Mucosa of rectum (tissue), 2 donors: Measurements from ENCODE around the gene INHA.

Experiments
- H3K27ac ChIP-seq, 2 donors: one replicate each; pipeline ENCODE4 v1.7.0; 2013; ENCODE audit warnings: inconsistent platforms in 2 of 2, low read depth in 2 of 2, low read length in 2 of 2
- H3K27me3 ChIP-seq, 2 donors: one replicate each; pipeline ENCODE4 v1.7.0; 2013; ENCODE audit warnings: low read length in 2 of 2; ENCODE audit not compliant: control insufficient read depth in 2 of 2, insufficient read depth in 2 of 2
- H3K36me3 ChIP-seq, 2 donors: one replicate each; pipeline ENCODE4 v1.7.0; 2013; ENCODE audit warnings: low read length in 2 of 2; ENCODE audit not compliant: control insufficient read depth in 2 of 2, insufficient read depth in 2 of 2
- H3K4me1 ChIP-seq, 2 donors: one replicate each; pipeline ENCODE4 v1.7.0; 2013; ENCODE audit warnings: low read length in 2 of 2, mild to moderate bottlenecking in 1 of 2; ENCODE audit not compliant: control insufficient read depth in 2 of 2, insufficient read depth in 2 of 2
- H3K4me3 ChIP-seq, 2 donors: one replicate each; pipeline ENCODE4 v1.7.0; 2013; ENCODE audit warnings: low read length in 2 of 2
- H3K9ac ChIP-seq, 2 donors: one replicate each; pipeline ENCODE4 v1.7.0; 2013; ENCODE audit warnings: low read length in 2 of 2, low read depth in 1 of 2, mild to moderate bottlenecking in 1 of 2
- H3K9me3 ChIP-seq, 2 donors: one replicate each; pipeline ENCODE4 v1.7.0; 2013; ENCODE audit warnings: low read length in 2 of 2; ENCODE audit not compliant: control insufficient read depth in 2 of 2
- donor health status: healthy.
- donor health status: Normal muscosa, but diverticular disease.

The INHA gene

GRCh38 chr2:219565130-219566080 is 6.7 kb upstream of the INHA start:
- peaks cover 4% of the 10 kb centered on the region in 2 donors for H3K4me1 ChIP-seq
- H3K4me3 ChIP-seq: no peak overlapping the region
- no peak overlapping the region for H3K9ac ChIP-seq
- no peaks in the 10 kb centered on the region for H3K36me3 ChIP-seq
- H3K27me3 ChIP-seq: peaks cover 0 to 4% of the 10 kb centered on the region in 2 donors
- no peak overlapping the region for H3K27ac ChIP-seq
- H3K9me3 ChIP-seq: peaks cover 0 to 1% of the 10 kb centered on the region in 2 donors

GRCh38 chr2:219566640-219567039 is 5.5 kb upstream of the INHA start:
- peaks cover 4% of the 10 kb centered on the region in 2 donors for H3K4me1 ChIP-seq
- no peak overlapping the region for H3K27ac ChIP-seq
- no peaks in the 10 kb centered on the region for H3K36me3 ChIP-seq
- no peak overlapping the region for H3K4me3 ChIP-seq
- peaks cover 0 to 1% of the 10 kb centered on the region in 2 donors for H3K9me3 ChIP-seq
- no peak overlapping the region for H3K9ac ChIP-seq
- H3K27me3 ChIP-seq: peaks cover 0 to 4% of the 10 kb centered on the region in 2 donors

- Histone ChIP-seq H3K4me1 (peaks cover 4% of the 10 kb centered on the region in 2 donors), H3K27ac (no peak overlapping the region), H3K9ac (no peak overlapping the region), H3K36me3 (no peaks in the 10 kb centered on the region), H3K27me3 (peaks cover under 1 to 7% of the 10 kb centered on the region in 2 donors), H3K4me3 (no peak overlapping the region), H3K9me3 (peaks cover 0 to 1% of the 10 kb centered on the region in 2 donors)
Observed at GRCh38 chr2:219567131-219567530, 5.0 kb upstream of the INHA start.

GRCh38 chr2:219567791-219568361 is 4.2 kb upstream of the INHA start:
- Histone ChIP-seq H3K4me3 (no peak overlapping the region), H3K9ac (no peak overlapping the region), H3K27me3 (peaks cover 6 to 11% of the 10 kb centered on the region in 2 donors), H3K4me1 (peaks cover 4% of the 10 kb centered on the region in 2 donors), H3K9me3 (peaks cover 0 to 1% of the 10 kb centered on the region in 2 donors), H3K36me3 (no peaks in the 10 kb centered on the region), H3K27ac (no peak overlapping the region)

GRCh38 chr2:219569041-219569440 is 3.1 kb upstream of the INHA start:
- Histone ChIP-seq H3K27ac (no peak overlapping the region), H3K36me3 (no peaks in the 10 kb centered on the region)

GRCh38 chr2:219569635-219570034 is 2.5 kb upstream of the INHA start:
- H3K9ac ChIP-seq: no peak overlapping the region
- H3K4me1 ChIP-seq: peaks cover 4% of the 10 kb centered on the region in 2 donors
- H3K27ac ChIP-seq: no peak overlapping the region
- H3K9me3 ChIP-seq: no peaks in the 10 kb centered on the region
- no peak overlapping the region for H3K4me3 ChIP-seq
- peaks cover 12 to 15% of the 10 kb centered on the region in 2 donors for H3K27me3 ChIP-seq
- no peaks in the 10 kb centered on the region for H3K36me3 ChIP-seq

More at GRCh38 chr2:219569041-219569440, 3.1 kb upstream of the INHA start:
- peaks cover 0 to under 1% of the 10 kb centered on the region in 2 donors for H3K9me3 ChIP-seq
- peaks cover 4% of the 10 kb centered on the region in 2 donors for H3K4me1 ChIP-seq
- H3K4me3 ChIP-seq: no peak overlapping the region
- H3K27me3 ChIP-seq: peaks cover 8 to 12% of the 10 kb centered on the region in 2 donors
- no peak overlapping the region for H3K9ac ChIP-seq

- peak overlapping the region in 1 of 2 donors; percentile 65 for H3K9ac ChIP-seq
- no peaks in the 10 kb centered on the region for H3K36me3 ChIP-seq
- H3K4me1 ChIP-seq: peaks cover 4% of the 10 kb centered on the region in 2 donors
- peaks cover 12 to 16% of the 10 kb centered on the region in 2 donors for H3K27me3 ChIP-seq
- H3K9me3 ChIP-seq: no peaks in the 10 kb centered on the region
- H3K27ac ChIP-seq: peak overlapping the region in 1 of 2 donors; percentile 48
- H3K4me3 ChIP-seq: peak overlapping the region; percentile 48 to 54
Observed at GRCh38 chr2:219570194-219570923, 1.8 kb upstream of the INHA start.

GRCh38 chr2:219570924-219571310 is 1.2 kb upstream of the INHA start:
- Histone ChIP-seq H3K4me3 (peak overlapping the region; percentile 48 to 54), H3K4me1 (peaks cover 4% of the 10 kb centered on the region in 2 donors), H3K9me3 (no peaks in the 10 kb centered on the region), H3K27me3 (peaks cover 12 to 20% of the 10 kb centered on the region in 2 donors), H3K36me3 (no peaks in the 10 kb centered on the region), H3K27ac (peak overlapping the region in 1 of 2 donors; percentile 48), H3K9ac (peak overlapping the region in 1 of 2 donors; percentile 65)

- H3K9ac ChIP-seq: peak within 1 kb of the TSS in 1 of 2 donors; percentile 65
- H3K36me3 ChIP-seq: no peaks in the 10 kb centered on the region
- peaks cover 12 to 20% of the 10 kb centered on the region in 2 donors for H3K27me3 ChIP-seq
- peak within 1 kb of the TSS in 1 of 2 donors; percentile 48 for H3K27ac ChIP-seq
- H3K9me3 ChIP-seq: no peaks in the 10 kb centered on the region
- H3K4me1 ChIP-seq: peaks cover 4% of the 10 kb centered on the region in 2 donors
- H3K4me3 ChIP-seq: peak within 1 kb of the TSS; percentile 48 to 54
Observed at GRCh38 chr2:219571311-219572236, 536 bp upstream of the INHA start, which contains the start of gene OBSL1. Gene OBSL1, minus strand, starts transcription at chr2:219571539. Its CDS starts 307 bp downstream, at chr2:219571232.
